Renal cortical epithelial cell (primary cell): ENCODE data around the gene LRRC59. TPM values are rescaled to one million over a fixed set of nuclear protein-coding genes. Genes with fewer than 3 reads are reported as not detected.
"Not testable (repeated sequence)": the region's sequence is repeated elsewhere in the genome, so short reads cannot be mapped to it uniquely, and the experiment has no call there.

Experiments used
- DNase-seq: peaks from one replicate; pipeline ENCODE4 v3.0.0-alpha.2; 2011; ENCODE audit warnings: low read depth
- total RNA-seq: library from RNA; depleted of rRNA; stranded (reverse); fragments of >200 nt; gene quantifications from 2 replicates; pipeline ENCODE4 v1.2.3, GENCODE V29; 2014

Gene LRRC59
- 141 and 219 TPM in 2 replicates for total RNA-seq

DNA sequence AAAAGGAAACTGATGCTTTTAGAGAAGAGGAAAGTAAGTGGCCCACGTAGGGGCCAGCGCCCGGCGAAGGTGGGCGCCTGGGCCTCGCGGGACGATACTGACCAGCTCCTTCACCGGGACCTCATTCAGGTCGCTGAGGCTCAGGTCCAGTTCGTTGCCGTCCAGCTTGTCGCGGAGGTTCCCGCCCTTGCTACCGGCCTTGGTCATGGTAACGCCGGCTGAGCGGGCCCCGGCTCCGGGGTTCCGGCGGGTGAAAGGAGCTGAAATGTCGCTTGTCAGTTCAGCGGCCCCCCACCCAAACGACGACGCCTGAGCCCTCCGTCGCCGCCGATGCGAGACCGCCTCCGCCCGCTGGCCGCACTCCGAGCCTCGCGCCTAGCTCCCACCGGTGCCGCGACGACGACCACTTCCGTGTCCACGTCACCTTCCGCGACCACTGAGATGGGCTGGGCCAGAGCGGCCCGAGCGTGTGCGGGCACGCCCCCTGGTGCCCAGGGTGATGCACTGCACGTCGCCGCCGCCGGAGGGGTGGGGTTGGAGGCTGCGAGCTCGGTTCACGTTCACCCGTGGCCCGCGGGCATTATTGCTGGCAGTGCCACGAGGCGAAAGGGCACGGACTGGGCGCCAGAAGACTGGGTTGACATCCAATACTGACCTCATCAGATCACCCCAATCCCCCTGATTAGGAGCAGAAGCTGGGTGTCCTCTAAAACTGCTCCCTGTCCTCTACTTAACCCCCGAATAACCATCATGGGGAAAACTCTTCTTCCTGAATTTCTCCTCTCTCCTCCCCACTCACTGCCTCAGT is at the start of gene LRRC59:
Gene LRRC59 (minus strand): TSS at position 413 of the 808 bp plus-strand sequence. CDS start 206 bp downstream, at position 207.
- DNase-seq: peak; percentile 55

DNA sequence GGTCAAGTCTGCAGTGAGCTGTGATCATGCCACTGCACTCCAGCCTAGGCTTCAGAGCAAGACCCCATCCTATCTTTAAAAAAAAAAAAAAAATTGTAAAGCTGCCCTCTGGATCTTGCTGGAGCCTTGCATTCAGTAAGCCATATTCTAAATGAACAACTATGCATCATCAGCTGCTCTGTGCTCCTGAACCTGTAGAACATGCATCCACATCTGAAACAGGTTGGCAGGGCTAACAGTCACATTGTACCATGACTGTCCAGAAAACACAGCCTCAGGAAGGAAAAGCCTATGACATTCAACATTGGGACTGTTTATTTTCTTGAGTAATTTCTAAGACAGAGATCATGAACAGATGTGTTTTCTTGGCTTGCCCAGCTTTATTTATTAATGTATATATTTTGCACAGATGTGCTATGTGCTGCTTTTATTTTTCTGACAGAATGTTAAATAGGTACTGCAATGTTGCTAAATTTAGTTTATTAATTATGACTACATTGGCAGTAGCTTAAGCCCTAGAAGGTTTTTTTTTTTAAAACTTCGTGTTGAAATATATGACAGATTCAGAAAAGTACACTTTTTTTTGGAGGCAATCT is 48.5 kb upstream of the LRRC59 start:
- DNase-seq: no peak

DNA sequence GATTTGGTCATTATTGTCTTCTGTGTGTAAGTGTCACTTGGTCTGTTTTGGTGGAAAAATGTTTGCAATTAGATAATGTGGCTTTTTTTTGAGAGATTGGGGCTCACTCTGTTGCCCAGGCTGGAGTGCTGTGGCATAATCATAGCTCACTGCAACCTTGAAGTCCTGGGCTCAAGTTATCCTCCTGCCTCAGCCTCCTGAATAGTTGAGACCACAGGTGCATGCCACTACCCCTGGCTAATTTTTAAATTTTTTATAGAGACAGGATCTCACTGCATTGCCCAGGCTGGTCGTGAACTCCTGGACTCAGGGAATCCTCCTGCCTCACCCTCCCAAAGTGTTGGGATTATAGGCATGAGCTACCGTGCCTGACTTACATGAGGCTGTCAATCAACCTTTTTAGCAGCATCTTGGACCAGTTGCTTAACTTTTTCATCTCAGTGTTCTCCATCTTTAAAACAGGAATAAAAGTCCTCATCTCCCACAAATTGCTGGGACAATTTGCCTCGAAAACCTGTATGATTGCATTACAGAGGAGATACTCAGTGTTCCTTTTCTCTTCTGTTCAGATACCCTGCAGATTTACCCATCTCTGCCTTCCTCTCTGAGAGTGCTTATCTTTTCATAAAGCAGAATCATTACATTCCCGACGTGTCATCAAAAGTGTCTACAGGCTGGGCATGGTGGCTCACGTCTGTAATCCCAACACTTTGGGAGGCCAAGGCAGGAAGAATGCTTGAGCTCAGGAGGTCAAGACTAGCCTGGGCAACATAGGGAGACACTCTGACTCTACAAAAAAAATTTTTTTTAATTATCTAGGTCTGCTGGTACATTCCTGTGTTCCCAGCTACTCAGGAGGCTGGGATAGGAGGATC is 47.8 kb upstream of the LRRC59 start:
- no peak for DNase-seq

DNA sequence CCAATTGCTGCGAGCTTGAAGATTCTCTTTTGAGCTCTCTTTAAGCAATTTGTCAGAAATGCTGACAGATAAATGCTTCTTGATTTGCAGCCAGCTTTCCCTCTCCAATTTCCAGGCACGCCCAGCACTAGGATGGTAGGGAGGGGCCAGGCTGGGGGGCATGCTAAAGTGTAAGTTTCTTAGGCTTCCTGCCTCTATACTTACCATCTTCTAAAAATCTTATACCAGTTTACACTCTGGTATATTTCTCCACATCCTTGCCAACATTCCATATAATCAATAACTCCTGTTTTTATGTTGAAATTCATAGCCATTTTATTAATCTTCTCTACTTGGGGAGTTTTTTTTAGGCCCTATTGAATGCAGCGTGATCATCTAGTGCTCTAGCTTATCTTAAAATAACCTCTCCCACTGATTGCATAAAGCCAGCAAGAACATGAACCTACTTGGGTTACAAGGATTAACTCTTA is 46.2 kb upstream of the LRRC59 start:
- DNase-seq: no peak

DNA sequence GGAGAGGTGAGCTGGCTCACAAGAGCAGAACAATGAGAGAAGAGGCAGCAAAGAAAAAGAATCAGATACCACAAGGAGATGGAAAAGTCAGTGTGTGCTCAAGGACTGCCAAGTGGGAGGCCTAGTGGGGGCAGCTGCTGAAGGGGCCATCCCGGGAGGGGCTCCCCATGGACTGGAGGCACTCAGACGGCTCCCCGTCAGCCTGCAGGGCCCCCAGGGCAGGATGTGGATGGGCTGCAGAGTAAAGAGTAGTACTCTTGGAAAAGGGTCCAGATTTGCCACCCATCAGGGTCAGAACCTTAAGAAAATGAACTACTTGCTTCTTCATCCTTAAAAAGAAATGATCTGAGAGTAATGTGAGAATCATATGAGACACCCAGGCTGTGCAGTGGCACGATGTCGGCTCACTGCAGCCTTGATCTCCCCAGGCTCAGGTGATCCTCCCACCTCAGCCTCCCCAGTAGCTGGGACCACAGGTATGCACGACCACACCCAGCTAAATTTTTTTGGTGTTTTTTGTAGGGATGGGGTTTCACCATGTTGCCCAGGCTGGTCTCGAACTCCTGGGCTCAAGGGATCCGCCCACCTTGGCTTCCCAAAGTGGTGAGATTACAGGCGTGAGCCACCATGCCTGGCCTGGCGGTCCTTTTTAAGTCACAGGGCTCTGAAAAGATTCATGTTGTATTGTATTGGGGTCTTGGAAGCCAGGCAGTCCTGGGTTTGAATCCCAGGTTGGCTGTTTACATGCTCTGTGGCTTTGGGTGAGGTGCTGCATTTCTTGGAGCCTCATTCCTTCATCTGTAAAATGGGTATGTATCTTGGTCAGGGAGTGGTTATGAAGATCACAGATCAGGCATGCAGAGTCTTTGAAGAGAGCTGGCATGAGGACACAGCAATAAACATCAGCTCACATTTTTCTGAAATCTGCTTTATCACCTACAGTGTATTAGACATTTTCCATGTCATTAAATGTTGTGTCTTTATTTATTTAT is 43.8 kb upstream of the LRRC59 start:
- DNase-seq: no peak

DNA sequence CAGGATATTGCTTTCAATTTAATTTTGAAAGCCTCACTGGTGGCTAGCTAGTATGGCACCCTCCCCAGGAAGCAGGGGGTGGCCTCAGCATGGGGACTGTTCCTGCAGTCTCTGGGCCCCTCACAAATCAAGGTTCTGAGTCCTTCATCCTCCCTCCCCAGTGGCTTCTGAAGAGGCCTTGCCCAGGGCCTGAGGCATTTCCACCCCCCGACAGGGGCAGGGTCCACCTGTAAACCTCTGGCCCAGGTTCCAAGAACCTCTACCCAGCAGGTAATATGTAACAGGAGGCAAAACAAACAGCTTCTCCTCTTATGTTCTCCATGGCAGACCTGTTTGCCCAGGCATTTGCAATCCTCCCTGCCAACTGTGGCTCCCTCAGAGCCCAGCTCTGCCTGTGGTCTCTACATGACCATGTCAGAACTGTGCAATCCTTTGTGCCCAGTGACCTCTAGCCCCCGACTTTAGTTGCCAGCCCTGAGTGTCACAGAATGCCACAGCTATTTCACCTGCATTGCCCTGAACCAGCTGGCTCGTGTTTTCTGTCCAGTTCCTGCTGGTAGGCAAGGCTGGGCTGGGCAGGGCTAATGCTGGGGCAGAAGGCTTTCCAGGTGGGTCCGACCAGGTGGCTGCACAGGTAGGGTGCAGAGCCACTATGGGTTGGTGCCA is 43.0 kb upstream of the LRRC59 start:
- DNase-seq: peak; percentile 54

DNA sequence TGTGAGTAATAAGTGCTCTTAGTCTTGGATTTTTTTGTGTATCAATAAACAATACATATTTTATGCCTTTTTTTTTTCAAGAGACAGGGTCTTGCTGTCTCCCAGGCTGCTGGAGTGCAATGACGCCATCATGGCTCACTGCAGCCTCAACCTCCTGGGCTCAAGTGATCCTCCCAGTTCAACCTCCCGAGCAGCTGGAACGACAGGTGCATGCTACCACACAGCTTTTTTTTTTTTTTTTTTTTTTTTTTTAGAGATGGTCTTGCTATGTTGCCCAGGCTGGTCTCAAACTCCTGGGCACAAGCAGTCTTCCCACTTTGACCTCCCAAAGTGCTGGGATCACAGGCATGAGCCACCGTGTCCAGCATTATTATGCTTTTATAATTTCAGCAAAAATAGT is 41.7 kb upstream of the LRRC59 start:
- no peak for DNase-seq

DNA sequence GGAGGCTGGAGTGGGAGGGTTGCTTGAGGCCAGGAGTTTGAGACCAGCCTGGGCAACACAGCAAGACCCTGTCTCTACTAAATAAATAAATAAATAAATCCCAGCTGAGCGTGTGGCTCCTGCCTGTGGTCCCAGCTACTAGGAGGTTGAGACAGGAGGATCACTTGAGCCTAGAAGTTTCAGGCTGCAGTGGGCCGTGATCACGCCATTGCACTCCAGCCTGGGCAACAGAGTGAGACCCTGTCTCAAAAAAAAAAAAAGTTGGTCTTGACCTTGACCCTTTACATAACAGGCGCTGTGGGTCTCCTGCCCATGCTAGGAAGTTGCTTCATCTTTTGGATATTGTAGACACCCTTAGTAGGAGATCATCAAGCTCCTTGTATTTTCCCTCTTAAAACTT is 40.1 kb upstream of the LRRC59 start:
- DNase-seq: no peak

DNA sequence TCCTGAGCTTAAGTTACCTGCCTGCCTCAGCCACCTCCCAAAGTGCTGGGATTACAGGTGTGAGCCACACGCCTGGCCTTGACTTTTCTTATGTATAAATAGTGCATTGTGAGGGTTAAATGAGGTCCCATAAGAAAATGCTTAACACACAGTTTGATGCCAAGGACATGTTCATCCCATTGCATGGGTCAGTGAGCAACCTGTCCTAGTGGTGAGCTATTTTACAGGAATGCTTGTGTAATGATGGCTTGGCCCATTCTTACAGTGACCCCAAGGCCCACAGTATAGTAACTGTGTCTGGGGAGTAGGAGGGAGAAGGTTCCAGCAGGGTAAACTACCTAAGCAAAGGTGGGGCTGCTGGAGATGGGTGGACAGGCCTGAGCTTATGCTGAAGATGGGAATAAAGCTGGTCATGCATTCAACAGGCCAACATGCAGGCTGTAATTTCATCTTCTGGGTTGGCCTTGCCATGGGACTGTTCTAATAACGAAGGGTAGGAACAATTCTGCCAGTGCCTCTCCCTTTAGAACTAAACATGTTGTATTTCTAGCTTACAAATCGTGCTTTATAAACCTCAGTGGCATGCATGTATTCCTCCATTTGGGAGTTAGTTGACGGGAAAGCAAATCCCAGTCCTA is 34.9 kb upstream of the LRRC59 start:
- peak; percentile 76 for DNase-seq

DNA sequence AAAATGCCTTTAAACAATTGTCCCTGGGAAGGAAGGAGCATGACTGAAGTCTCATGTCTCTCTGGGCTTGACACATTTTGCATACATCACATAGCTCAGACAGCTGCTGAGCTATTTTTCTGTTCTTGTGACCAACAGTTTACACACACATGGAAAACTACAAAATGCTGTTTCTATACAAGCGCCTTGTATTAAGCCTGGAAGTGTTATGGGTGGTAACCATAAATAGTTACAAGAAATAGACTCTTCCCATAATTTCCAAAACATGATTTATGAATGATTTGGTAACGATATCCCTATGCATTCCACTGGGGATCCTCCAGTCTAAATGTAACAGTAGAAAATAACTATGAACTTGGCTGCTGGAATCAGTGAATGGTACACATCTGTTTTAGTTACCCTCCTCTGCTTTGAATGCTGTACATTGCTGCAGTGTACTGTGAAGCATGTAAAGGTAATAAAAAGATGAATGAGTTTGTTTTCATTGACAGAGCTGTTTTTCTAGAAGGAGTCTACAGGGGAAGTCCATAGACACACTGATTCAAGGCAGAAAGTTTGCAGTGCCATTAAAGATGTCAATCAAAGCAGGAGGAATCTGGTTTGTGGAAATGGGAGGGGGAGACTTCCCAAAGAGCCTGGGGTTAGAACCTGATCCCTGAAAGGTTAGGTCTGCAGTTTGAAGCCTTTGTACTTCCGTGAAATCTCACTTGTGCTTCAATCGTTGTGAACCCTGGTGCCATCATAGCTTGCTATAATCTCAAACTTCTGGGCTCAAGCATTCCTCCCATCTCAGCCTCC is 33.7 kb upstream of the LRRC59 start:
- DNase-seq: peak; percentile 33

DNA sequence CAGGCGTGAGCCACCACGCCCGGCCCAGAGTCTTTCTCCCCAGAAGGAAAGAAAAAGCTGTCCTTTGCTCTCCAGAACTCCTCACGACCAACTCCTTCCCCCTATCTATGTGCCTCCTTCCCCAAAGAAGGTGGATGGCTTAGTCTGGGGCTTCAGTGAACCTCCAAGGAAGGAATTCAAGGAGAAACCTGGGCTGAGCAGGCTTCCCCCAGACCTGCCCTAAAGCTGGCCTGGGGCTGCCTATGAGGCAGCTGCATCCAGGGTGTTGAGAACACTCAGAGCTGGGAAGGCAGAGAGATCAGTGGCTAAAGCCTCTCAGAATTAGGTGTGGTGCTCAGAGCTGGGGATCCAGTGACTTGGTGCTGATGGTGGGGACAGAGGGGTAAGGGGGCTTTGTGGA is 32.5 kb upstream of the LRRC59 start:
- DNase-seq: no peak

DNA sequence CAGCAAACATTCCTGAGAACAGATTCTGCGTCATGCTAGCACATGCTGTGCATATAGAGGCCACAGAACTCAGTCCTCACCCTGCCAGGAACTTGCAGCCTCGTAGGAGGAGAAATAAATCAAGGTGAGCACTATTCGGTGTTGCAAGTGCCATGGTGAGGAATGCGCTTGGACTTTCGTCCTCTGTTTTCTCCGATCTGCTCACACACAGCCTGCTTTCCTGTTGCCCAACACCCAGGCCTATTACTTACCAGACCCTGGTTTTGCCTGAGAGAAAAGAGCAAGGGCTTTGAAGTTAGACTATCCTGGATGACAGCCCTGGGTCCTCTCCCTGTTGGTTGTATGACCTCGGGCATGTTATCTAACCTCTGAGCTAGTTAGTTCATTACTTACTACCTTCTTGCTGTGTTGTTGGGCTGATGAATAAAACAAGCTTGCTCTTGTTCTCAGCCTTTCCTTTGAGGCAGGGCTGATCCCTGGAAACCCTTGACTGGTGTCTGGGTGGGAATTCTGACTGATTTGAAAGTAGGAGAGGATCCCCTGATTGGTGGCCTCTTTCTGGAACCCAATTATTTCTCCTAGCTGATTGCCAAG is 31.6 kb upstream of the LRRC59 start:
- DNase-seq: peak; percentile 73

DNA sequence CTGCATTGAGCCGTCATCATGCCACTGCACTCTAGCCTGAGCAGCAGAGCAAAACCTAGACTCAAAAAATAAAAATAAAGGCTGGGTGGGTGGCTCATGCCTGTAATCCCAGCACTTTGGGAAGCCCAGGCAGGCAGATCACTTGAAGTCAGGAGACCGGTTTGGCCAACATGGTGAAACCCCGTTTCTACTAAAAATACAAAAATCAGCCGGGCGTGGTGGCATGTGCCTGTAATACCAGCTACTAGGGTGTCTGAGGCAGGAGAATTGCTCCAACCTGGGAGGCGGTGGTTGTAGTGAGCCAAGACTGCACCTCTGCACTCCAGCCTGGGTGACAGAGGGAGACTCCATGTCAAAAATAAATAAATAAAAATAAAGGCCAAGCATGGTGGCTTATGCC is 30.8 kb upstream of the LRRC59 start:
- DNase-seq: not testable (repeated sequence)

DNA sequence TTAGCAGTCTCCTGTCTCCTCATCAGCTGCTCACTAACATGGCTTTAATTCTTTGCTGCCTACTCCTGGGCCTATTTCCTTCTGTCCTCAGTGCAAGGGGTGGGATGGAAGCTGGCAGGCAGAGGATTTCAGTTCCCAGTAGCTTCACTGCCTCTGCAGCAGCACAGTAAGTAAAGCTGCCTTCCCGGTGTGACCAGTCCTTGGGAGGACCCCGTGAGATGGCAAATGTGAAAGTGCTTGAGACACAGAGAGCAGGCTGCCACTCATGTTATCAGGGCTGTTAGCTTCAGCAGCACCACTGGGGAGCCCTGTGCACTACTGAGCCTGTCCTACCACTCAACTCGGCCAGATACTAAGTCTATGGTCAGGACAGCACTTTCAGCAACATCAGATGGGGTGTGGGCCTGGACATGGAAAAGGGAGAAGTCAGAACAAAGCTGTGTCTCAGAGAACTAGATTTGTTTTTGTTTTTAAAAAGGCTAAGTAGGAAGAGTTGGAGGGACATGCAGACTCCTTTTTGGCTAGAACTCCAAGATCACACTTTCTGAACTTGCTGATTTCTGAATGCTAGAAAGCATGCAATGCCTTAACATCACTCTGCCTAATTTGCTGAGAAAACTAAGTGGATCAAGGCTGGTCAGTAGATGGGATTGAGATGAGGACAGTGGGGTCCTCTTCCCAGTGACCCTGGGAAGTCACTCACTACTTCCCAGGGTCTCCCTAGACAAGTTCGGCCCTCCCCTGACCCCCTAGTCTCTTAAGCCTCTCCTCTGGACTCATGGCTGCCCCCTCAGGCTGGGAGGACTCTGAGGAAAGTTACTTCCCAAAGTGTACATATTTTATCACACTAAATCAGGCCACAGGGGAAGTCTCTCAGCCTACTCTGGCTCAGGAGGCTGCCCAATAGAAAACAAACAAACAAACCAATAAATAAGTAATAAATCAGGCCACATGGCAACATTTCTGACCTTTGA is 29.8 kb upstream of the LRRC59 start:
- DNase-seq: peak; percentile 37

DNA sequence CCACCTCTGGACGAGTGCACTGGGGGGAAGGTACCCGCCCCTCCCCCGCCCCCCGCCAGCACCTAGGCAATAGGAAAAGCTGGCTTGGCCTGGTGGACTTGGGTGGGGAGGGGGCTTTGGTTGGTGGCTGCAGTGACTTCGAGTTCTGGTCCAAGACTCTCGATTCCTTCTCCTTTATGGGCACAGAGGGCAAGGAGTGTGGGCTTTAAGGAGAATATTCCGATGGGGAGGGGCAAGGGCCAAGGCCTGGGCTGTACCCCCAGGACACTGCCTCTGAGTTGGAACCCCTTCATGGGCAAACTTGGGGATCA is 29.1 kb upstream of the LRRC59 start:
- DNase-seq: no peak

DNA sequence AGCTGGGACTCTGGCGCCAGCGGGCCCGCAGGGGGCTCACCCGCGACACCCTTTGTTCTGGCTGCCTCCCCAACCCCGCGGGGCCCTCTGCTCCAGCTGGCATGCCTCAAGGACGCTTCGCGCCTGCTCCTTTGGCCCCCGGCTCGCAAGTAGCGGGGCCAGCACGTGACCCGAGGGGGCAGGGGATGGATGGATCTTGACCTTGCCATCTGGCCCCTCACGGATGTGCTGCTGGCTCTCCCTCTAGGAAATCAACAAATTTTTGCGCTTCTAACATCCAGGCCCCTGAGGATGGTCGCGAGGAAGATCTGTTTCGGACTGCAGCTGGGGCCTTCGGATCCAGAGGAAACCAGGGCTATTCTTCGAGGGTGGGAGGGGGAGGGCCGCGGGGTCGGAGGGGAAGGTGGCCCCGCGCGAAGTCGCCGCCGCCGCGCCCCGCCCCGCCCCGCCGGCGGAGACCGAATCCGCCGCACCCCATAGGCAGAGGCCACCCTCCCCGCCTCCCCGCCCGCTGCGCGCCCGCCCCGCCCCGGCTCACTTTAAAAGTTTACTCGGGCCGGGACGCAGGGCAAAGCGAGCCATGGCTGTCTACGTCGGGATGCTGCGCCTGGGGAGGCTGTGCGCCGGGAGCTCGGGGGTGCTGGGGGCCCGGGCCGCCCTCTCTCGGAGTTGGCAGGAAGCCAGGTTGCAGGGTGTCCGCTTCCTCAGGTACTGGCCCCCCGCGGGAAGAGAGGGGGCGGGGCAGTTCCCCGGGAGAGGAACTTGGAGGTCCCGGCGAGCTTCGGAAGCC is 28.6 kb upstream of the LRRC59 start, which contains the start of gene ACSF2:
Gene ACSF2 (plus strand): TSS at position 537 of the 790 bp plus-strand sequence. CDS start 44 bp downstream, at position 581.
- DNase-seq: no peak
